ENCODE measurements around the gene RNU1-3. TPM values are rescaled to one million over a fixed set of nuclear protein-coding genes. Genes with fewer than 3 reads are reported as not detected.
"Not testable (repeated sequence)": the region's sequence is repeated elsewhere in the genome, so short reads cannot be mapped to it uniquely, and the experiment has no call there.

The RNU1-3 gene
- total RNA-seq, 2 experiments from 2014 or later, result under 0.01 to 1,968 TPM

DNA sequence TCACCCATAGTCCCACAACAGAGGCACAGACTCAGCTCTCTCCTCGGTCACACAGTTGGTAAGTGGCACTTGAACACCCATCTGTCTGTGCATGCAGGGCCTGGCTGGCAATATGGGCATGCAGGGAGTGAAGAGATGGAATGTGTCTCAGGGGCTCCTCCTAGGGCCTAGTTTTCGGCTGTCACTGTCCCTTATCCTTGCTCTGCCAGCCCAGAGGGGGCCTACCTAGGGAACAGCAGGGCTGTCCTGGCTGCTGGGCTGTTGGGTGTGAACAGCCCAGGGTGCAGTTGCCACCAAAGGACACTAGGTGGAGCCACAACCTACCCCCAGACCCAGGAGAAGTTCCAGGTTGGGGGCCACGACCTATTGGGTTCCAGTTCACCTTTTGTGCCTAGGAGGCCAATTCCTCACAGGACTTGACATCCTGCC is 42.9 kb upstream of the RNU1-3 start:
- H3K9me2 ChIP-seq (ENCODE audit: insufficient read depth, low read length); POLR2A ChIA-PET; H3K4me3 ChIP-seq (ENCODE audit: low read depth, low read length, poor library complexity, severe bottlenecking); H3K27ac ChIP-seq (ENCODE audit: low read depth, low read length, poor library complexity, severe bottlenecking); H3K9me3 ChIP-seq (ENCODE audit: low read length); intact Hi-C loops (cut with micrococcal nuclease; ENCODE audit: unreplicated experiment); H3K79me2 ChIP-seq (ENCODE audit: insufficient read depth, low read depth, low read length); H3K36me3 ChIP-seq (ENCODE audit: insufficient read depth, low read length); CTCF ChIA-PET (ENCODE audit: unreplicated experiment); H2AFZ ChIP-seq (ENCODE audit: low read length); H3K4me2 ChIP-seq (ENCODE audit: low read length); H3K4me1 ChIP-seq (ENCODE audit: insufficient read depth, low read length, poor library complexity, severe bottlenecking); H4K20me1 ChIP-seq (ENCODE audit: insufficient read depth, low read length); DNase-seq (ENCODE audit: low spot score); BruUV-seq (replicated peaks): not testable (repeated sequence)

- H3K27ac ChIP-seq (ENCODE audit: low read depth, low read length, poor library complexity, severe bottlenecking); H3K4me3 ChIP-seq (ENCODE audit: low read depth, low read length, poor library complexity, severe bottlenecking); H3K79me2 ChIP-seq (ENCODE audit: insufficient read depth, low read depth, low read length); intact Hi-C loops (cut with micrococcal nuclease; ENCODE audit: unreplicated experiment); DNase-seq (ENCODE audit: low spot score); CTCF ChIA-PET (ENCODE audit: unreplicated experiment); H3K9me3 ChIP-seq (ENCODE audit: low read length); H3K4me2 ChIP-seq (ENCODE audit: low read length); H4K20me1 ChIP-seq (ENCODE audit: insufficient read depth, low read length); BruUV-seq (replicated peaks); H3K9me2 ChIP-seq (ENCODE audit: insufficient read depth, low read length); POLR2A ChIA-PET; H3K4me1 ChIP-seq (ENCODE audit: insufficient read depth, low read length, poor library complexity, severe bottlenecking); H3K36me3 ChIP-seq (ENCODE audit: insufficient read depth, low read length); H2AFZ ChIP-seq (ENCODE audit: low read length): not testable (repeated sequence)
These were observed 42.0 kb upstream of the RNU1-3 start for GRCh38 chr1:16708704-16709103.

DNA sequence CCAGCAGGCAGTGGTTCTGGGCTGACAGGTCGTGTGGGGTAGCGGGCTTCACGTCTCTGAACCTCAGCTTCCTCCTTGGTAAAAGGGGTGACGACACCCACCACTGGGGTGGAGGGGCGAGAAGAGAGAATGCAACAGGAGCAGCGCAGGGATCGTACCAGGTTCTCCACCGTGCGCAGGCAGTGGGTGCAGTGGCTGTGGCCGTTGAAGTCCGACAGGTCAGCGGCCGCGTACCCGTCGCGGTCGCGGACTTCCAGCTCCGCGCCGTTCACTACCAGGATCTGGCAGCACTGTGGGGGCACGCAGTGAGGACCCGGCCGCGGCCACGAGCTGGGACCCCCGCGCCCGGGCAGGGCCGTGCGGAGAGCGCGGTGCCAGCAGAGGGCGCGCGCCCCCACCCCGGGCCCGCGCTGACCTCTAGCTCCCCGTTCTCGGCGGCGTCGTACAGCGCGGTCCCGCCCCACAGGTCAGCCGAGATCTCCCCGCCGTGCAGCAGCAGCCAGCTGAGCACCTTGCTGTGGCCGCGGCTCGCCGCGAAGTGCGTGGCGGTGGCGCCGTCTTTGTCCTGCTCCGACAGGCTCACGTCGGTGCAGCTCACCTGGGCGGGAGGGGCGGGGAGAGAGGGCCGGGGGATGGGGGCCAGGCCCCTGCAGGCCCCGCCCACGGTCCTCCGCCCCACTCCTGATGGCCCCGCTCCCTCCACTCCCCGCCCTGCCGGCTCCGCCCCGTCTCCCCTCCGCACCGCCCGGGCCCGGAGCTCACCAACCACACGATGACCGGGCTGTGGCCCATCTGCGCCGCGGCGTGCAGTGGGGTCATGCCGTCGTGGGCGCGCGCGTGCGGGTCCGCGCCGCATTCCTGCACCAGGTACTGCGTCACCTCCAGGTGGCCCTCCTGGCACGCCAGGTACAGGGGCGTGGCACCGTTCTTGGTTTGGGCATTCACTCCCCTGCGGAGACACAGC is 40.7 kb upstream of the RNU1-3 start:
- H3K4me3 ChIP-seq (ENCODE audit: low read depth, low read length, poor library complexity, severe bottlenecking); CTCF ChIA-PET (ENCODE audit: unreplicated experiment); H4K20me1 ChIP-seq (ENCODE audit: insufficient read depth, low read length); H3K27ac ChIP-seq (ENCODE audit: low read depth, low read length, poor library complexity, severe bottlenecking); H3K79me2 ChIP-seq (ENCODE audit: insufficient read depth, low read depth, low read length); H3K9me2 ChIP-seq (ENCODE audit: insufficient read depth, low read length); H3K9me3 ChIP-seq (ENCODE audit: low read length); BruUV-seq (replicated peaks); H3K4me2 ChIP-seq (ENCODE audit: low read length); H3K36me3 ChIP-seq (ENCODE audit: insufficient read depth, low read length); intact Hi-C loops (cut with micrococcal nuclease; ENCODE audit: unreplicated experiment); DNase-seq (ENCODE audit: low spot score); H3K4me1 ChIP-seq (ENCODE audit: insufficient read depth, low read length, poor library complexity, severe bottlenecking); H2AFZ ChIP-seq (ENCODE audit: low read length): not testable (repeated sequence)
- POLR2A ChIA-PET, result interaction anchor here (0.6 to 1.1 kb wide), 3 partner anchors 11 to 21 kb away, joined by 3 to 4 read pairs (median 3); no protein-coding TSS in a partner anchor

GRCh38 chr1:16706302-16706701 is 39.6 kb upstream of the RNU1-3 start:
- H3K27ac ChIP-seq (ENCODE audit: low read depth, low read length, poor library complexity, severe bottlenecking); H3K36me3 ChIP-seq (ENCODE audit: insufficient read depth, low read length); H4K20me1 ChIP-seq (ENCODE audit: insufficient read depth, low read length); DNase-seq (ENCODE audit: low spot score); BruUV-seq (replicated peaks); H3K4me1 ChIP-seq (ENCODE audit: insufficient read depth, low read length, poor library complexity, severe bottlenecking); H3K9me3 ChIP-seq (ENCODE audit: low read length); intact Hi-C loops (cut with micrococcal nuclease; ENCODE audit: unreplicated experiment); H3K4me3 ChIP-seq (ENCODE audit: low read depth, low read length, poor library complexity, severe bottlenecking); H2AFZ ChIP-seq (ENCODE audit: low read length); H3K9me2 ChIP-seq (ENCODE audit: insufficient read depth, low read length); H3K4me2 ChIP-seq (ENCODE audit: low read length); H3K79me2 ChIP-seq (ENCODE audit: insufficient read depth, low read depth, low read length): not testable (repeated sequence)
- POLR2A ChIA-PET, result interaction anchor here (0.6 to 1.1 kb wide), 2 partner anchors 16 to 20 kb away, joined by 3 read pairs; no protein-coding TSS in a partner anchor
- CTCF ChIA-PET (ENCODE audit: unreplicated experiment), result interaction anchor here (0.8 kb wide), 1 partner anchor 9 kb away, joined by 3 read pairs; no protein-coding TSS in a partner anchor

- H3K36me3 ChIP-seq (ENCODE audit: insufficient read depth, low read length); intact Hi-C loops (cut with micrococcal nuclease; ENCODE audit: unreplicated experiment); H3K9me2 ChIP-seq (ENCODE audit: insufficient read depth, low read length); H3K79me2 ChIP-seq (ENCODE audit: insufficient read depth, low read depth, low read length); H3K4me3 ChIP-seq (ENCODE audit: low read depth, low read length, poor library complexity, severe bottlenecking); BruUV-seq (replicated peaks); POLR2A ChIA-PET; H3K4me2 ChIP-seq (ENCODE audit: low read length); CTCF ChIA-PET (ENCODE audit: unreplicated experiment); H3K27ac ChIP-seq (ENCODE audit: low read depth, low read length, poor library complexity, severe bottlenecking); H4K20me1 ChIP-seq (ENCODE audit: insufficient read depth, low read length); H2AFZ ChIP-seq (ENCODE audit: low read length); H3K4me1 ChIP-seq (ENCODE audit: insufficient read depth, low read length, poor library complexity, severe bottlenecking); H3K9me3 ChIP-seq (ENCODE audit: low read length); DNase-seq (ENCODE audit: low spot score): not testable (repeated sequence)
These were observed 37.9 kb upstream of the RNU1-3 start for GRCh38 chr1:16704502-16705100.

GRCh38 chr1:16704076-16704475 is 37.3 kb upstream of the RNU1-3 start:
- H4K20me1 ChIP-seq (ENCODE audit: insufficient read depth, low read length); H3K4me3 ChIP-seq (ENCODE audit: low read depth, low read length, poor library complexity, severe bottlenecking); POLR2A ChIA-PET; BruUV-seq (replicated peaks); H2AFZ ChIP-seq (ENCODE audit: low read length); H3K27ac ChIP-seq (ENCODE audit: low read depth, low read length, poor library complexity, severe bottlenecking); intact Hi-C loops (cut with micrococcal nuclease; ENCODE audit: unreplicated experiment); H3K79me2 ChIP-seq (ENCODE audit: insufficient read depth, low read depth, low read length); H3K9me3 ChIP-seq (ENCODE audit: low read length); DNase-seq (ENCODE audit: low spot score); CTCF ChIA-PET (ENCODE audit: unreplicated experiment); H3K9me2 ChIP-seq (ENCODE audit: insufficient read depth, low read length); H3K36me3 ChIP-seq (ENCODE audit: insufficient read depth, low read length); H3K4me1 ChIP-seq (ENCODE audit: insufficient read depth, low read length, poor library complexity, severe bottlenecking); H3K4me2 ChIP-seq (ENCODE audit: low read length): not testable (repeated sequence)

Measured in OCI-LY7 (cell line).